Activated CD4-positive, alpha-beta T cell treated with anti-CD3 and anti-CD28 coated beads, Interleukin-2, amount 10 ng/mL, durations not matched to agents 7 days and 5 days (primary cell): ENCODE results near the gene ACAA2. TPM values are rescaled to one million over a fixed set of nuclear protein-coding genes. Genes with fewer than 3 reads are reported as not detected.
A peak's percentile ranks its signal among the peaks of the same experiment; 100 is the strongest.

Source experiments
- CTCF ChIA-PET: fragments of 350-600 bp; sonication (Branson Sonifier 250); formaldehyde crosslinking; loops from one replicate; lab custom pipeline; 2021; ENCODE audit warnings: antibody characterized with exemption; lab: Charles Lee
- POLR2A ChIA-PET: fragments of 350-600 bp; sonication (Branson Sonifier 250); formaldehyde crosslinking; loops from one replicate; lab custom pipeline; 2021; ENCODE audit warnings: antibody characterized with exemption; lab: Charles Lee
- DNase-seq: peaks from one replicate; pipeline ENCODE4 v3.0.0-alpha.2; 2020
- H3K27ac Mint-ChIP-seq: one replicate; pipeline ENCODE4 v1.8.0; 2021; ENCODE audit warnings: mild to moderate bottlenecking, moderate library complexity, mixed read lengths
- H3K27me3 Mint-ChIP-seq: one replicate; pipeline ENCODE4 v1.8.0; 2021; ENCODE audit warnings: mixed read lengths
- H3K36me3 Mint-ChIP-seq: one replicate; pipeline ENCODE4 v1.8.0; 2021; ENCODE audit warnings: low read depth, mixed read lengths
- H3K4me1 Mint-ChIP-seq: one replicate; pipeline ENCODE4 v1.8.0; 2021; ENCODE audit warnings: mixed read lengths
- H3K4me3 Mint-ChIP-seq: one replicate; pipeline ENCODE4 v1.8.0; 2021; ENCODE audit warnings: mild to moderate bottlenecking, moderate library complexity, mixed read lengths
- H3K9me3 Mint-ChIP-seq: one replicate; pipeline ENCODE4 v1.8.0; 2021; ENCODE audit warnings: mixed read lengths
- total RNA-seq, 2 experiments: library from RNA; stranded (reverse); gene quantifications; one replicate each; pipeline ENCODE4 v1.2.3, GENCODE V29; 2021

ACAA2 gene
- total RNA-seq, 2 experiments from 2014 or later: 88.3 to 91.2 TPM

GRCh38 chr18:49853011-49853410 is 39.7 kb upstream of the ACAA2 start:
- Mint-ChIP-seq H3K36me3 (no peaks in the 10 kb centered on the region), H3K4me3 (no peak overlapping the region), H3K9me3 (no peaks in the 10 kb centered on the region), H3K4me1 (peaks cover 2% of the 10 kb centered on the region), H3K27ac (no peak overlapping the region), H3K27me3 (peaks cover 6% of the 10 kb centered on the region)
- ChIA-PET POLR2A (no interaction called here), CTCF (no interaction called here)
- DNase-seq: no peak

GRCh38 chr18:49851624-49852023 is 38.3 kb upstream of the ACAA2 start:
- Mint-ChIP-seq H3K4me3 (no peak overlapping the region), H3K27ac (no peak overlapping the region), H3K4me1 (peaks cover 2% of the 10 kb centered on the region), H3K27me3 (peaks cover 7% of the 10 kb centered on the region), H3K36me3 (no peaks in the 10 kb centered on the region), H3K9me3 (no peaks in the 10 kb centered on the region)
- ChIA-PET CTCF (interaction anchor here (0.8 kb wide), 1 partner anchor 14 kb away, joined by 3 read pairs; no protein-coding TSS in a partner anchor), POLR2A (no interaction called here)
- DNase-seq: no peak

- Mint-ChIP-seq H3K36me3 (no peaks in the 10 kb centered on the region), H3K9me3 (no peaks in the 10 kb centered on the region), H3K27ac (no peak overlapping the region), H3K27me3 (peaks cover 7% of the 10 kb centered on the region), H3K4me3 (no peak overlapping the region), H3K4me1 (peaks cover 2% of the 10 kb centered on the region)
- POLR2A ChIA-PET: no interaction called here
- CTCF ChIA-PET: no interaction called here
- no peak for DNase-seq
Measured at GRCh38 chr18:49850636-49851035, 37.3 kb upstream of the ACAA2 start.

- H3K27ac Mint-ChIP-seq: no peak overlapping the region
- peaks cover 7% of the 10 kb centered on the region for H3K27me3 Mint-ChIP-seq
- H3K36me3 Mint-ChIP-seq: no peaks in the 10 kb centered on the region
- CTCF ChIA-PET: interaction anchor here (0.6 to 2.6 kb wide), 2 partner anchors 9 to 13 kb away, joined by 4 to 8 read pairs; no protein-coding TSS in a partner anchor
- no peak overlapping the region for H3K4me3 Mint-ChIP-seq
- POLR2A ChIA-PET: no interaction called here
- peaks cover 2% of the 10 kb centered on the region for H3K4me1 Mint-ChIP-seq
- no peaks in the 10 kb centered on the region for H3K9me3 Mint-ChIP-seq
- no peak for DNase-seq
Measured at GRCh38 chr18:49849331-49850217, 36.2 kb upstream of the ACAA2 start.

- no peaks in the 10 kb centered on the region for H3K36me3 Mint-ChIP-seq
- H3K4me1 Mint-ChIP-seq: peaks cover 5% of the 10 kb centered on the region
Measured at GRCh38 chr18:49848115-49848514, 34.8 kb upstream of the ACAA2 start.

GRCh38 chr18:49847524-49847923 is 34.2 kb upstream of the ACAA2 start:
- ChIA-PET CTCF (interaction anchor here (1.0 to 2.6 kb wide), 3 partner anchors 11 to 344 kb away, joined by 3 to 8 read pairs (median 4); no protein-coding TSS in a partner anchor), POLR2A (no interaction called here)

More at GRCh38 chr18:49848115-49848514, 34.8 kb upstream of the ACAA2 start:
- peaks cover 7% of the 10 kb centered on the region for H3K27me3 Mint-ChIP-seq
- H3K4me3 Mint-ChIP-seq: no peak overlapping the region
- no peak for DNase-seq
- ChIA-PET CTCF (interaction anchor here (0.9 to 2.6 kb wide), 4 partner anchors 10 to 344 kb away, joined by 3 to 8 read pairs (median 4); no protein-coding TSS in a partner anchor), POLR2A (no interaction called here)
- H3K27ac Mint-ChIP-seq: no peak overlapping the region
- H3K9me3 Mint-ChIP-seq: no peaks in the 10 kb centered on the region

DNA sequence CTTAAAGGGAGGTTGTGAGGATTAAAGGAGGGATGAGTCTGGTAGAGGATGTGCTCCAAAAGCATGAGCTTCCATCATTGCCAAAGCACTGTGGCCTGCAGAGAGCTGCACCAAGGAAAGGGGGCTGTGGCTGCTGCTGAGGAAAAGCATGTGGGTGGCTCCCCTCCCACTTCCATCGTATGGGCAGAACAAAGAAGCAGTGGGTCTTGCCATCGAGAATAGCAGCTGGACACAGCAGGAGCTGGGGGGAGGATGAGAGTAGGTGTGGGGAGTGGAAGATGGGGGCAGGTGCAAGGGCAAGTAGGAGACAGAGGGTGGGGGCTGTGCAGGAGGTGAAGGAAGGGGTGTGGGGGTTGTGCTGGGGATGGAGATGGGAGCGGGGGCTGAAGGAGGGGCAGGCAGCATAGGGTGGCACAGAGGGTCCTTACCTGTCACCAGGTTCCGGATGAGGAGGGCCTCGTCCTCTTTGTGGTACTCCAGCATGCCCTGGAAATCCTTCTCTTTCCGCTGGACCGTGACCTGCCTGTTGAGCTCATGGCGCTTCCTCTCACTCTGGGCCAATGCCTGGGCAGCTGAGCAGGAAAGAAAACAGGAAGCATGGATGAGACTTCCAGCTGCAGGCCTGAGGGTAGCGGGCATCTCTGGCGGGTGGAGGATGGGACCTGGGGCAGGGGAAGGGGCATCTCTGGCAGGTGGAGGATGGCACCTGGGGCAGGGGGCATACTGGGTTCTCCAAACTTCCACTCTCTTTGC is 33.6 kb upstream of the ACAA2 start:
- ChIA-PET POLR2A (no interaction called here), CTCF (interaction anchor here (1.0 kb wide), 1 partner anchor 343 kb away, joined by 4 read pairs; no protein-coding TSS in a partner anchor)
- Mint-ChIP-seq H3K27ac (no peak overlapping the region), H3K4me3 (no peak overlapping the region), H3K36me3 (no peaks in the 10 kb centered on the region), H3K27me3 (peaks cover 7% of the 10 kb centered on the region), H3K4me1 (peaks cover 5% of the 10 kb centered on the region), H3K9me3 (no peaks in the 10 kb centered on the region)
- DNase-seq: no peak

More at GRCh38 chr18:49847524-49847923, 34.2 kb upstream of the ACAA2 start:
- Mint-ChIP-seq H3K27ac (no peak overlapping the region), H3K9me3 (no peaks in the 10 kb centered on the region), H3K36me3 (no peaks in the 10 kb centered on the region), H3K4me1 (peaks cover 5% of the 10 kb centered on the region), H3K4me3 (no peak overlapping the region), H3K27me3 (peaks cover 7% of the 10 kb centered on the region)
- no peak for DNase-seq

DNA sequence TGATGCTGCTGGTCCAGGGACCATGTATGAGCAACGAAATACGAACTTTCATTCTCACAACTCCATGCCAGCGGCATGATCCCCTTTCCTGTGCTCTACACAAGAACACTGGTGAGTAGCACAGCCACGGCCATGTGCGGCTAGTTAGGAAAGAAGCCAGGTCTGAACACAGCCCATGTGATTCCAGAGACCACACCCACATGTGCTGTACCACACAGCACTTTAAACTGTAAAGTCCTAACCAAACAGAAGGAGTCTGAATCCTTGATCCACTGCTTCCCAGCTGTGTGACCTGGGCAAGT is 33.0 kb upstream of the ACAA2 start:
- ChIA-PET CTCF (interaction anchor here (1.9 kb wide), 1 partner anchor 13 kb away, joined by 8 read pairs; no protein-coding TSS in a partner anchor), POLR2A (no interaction called here)
- Mint-ChIP-seq H3K9me3 (no peaks in the 10 kb centered on the region), H3K4me3 (no peak overlapping the region), H3K36me3 (no peaks in the 10 kb centered on the region), H3K4me1 (peaks cover 5% of the 10 kb centered on the region), H3K27me3 (peaks cover 7% of the 10 kb centered on the region), H3K27ac (no peak overlapping the region)
- no peak for DNase-seq

DNA sequence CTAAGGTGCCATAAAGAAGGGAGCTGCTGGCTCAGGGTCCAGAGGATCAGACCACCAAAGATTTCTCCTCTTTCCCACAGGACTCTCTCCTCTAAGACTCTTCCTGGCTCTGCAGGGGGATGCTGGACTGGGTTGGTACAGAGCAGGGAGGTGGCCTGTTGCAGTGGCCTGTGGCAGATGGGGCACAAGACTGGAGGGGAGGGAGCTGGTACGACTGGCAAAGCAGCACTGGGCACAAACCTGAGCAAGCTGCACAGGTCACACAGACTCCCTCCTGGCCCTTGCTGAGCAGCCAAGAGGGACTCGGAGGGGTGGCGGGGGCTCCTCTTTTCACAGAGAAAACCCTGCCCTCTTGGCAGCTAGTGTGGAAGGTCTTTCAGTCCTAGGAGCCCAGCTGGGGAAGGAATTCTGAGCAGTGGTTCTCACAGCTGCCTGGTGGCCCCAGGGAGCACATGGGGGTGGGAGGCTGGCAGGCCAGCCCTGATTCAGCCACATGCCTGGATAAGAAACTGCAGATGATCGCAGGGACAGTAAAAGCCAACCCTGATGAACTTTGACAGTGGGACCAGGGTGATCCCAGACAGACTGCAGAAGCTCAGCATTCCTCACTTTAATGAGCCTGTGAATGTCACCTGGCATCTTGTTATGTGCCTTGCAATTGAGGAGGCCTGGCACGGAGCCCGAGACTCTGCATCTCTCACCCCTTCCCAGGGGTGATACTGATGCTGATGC is 32.5 kb upstream of the ACAA2 start:
- no peaks in the 10 kb centered on the region for H3K9me3 Mint-ChIP-seq
- H3K4me1 Mint-ChIP-seq: peaks cover 5% of the 10 kb centered on the region
- H3K4me3 Mint-ChIP-seq: no peak overlapping the region
- peaks cover 7% of the 10 kb centered on the region for H3K27me3 Mint-ChIP-seq
- CTCF ChIA-PET: interaction anchor here (1.5 to 1.9 kb wide), 2 partner anchors 10 to 13 kb away, joined by 3 to 8 read pairs; no protein-coding TSS in a partner anchor
- no peak for DNase-seq
- H3K27ac Mint-ChIP-seq: no peak overlapping the region
- no peaks in the 10 kb centered on the region for H3K36me3 Mint-ChIP-seq
- POLR2A ChIA-PET: no interaction called here

DNA sequence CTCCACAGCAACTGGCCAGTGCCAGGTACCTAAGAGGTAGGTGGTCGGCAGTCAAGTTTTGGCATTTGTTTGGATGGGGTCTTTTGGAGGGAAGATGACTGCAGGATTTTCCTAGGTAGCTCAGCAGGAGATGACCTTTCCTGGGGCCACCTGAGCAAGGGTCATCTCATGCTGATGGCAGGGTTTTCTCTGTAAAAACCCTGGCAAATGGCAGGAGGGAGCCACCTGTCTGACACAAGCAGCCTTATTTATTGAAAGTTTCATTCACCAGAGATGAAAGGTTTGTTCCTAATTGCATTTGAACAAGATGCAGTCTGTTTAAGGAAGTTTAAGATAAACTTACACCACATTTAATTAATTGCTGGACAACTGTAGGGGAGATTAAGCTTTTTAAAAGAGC is 31.6 kb upstream of the ACAA2 start:
- no peaks in the 10 kb centered on the region for H3K36me3 Mint-ChIP-seq
- no peaks in the 10 kb centered on the region for H3K9me3 Mint-ChIP-seq
- ChIA-PET CTCF (interaction anchor here (1.5 to 1.9 kb wide), 2 partner anchors 11 to 14 kb away, joined by 3 to 8 read pairs; no protein-coding TSS in a partner anchor), POLR2A (no interaction called here)
- peak overlapping the region; percentile 28 for H3K27ac Mint-ChIP-seq
- H3K27me3 Mint-ChIP-seq: peaks cover 7% of the 10 kb centered on the region
- peaks cover 5% of the 10 kb centered on the region for H3K4me1 Mint-ChIP-seq
- no peak for DNase-seq
- H3K4me3 Mint-ChIP-seq: no peak overlapping the region

DNA sequence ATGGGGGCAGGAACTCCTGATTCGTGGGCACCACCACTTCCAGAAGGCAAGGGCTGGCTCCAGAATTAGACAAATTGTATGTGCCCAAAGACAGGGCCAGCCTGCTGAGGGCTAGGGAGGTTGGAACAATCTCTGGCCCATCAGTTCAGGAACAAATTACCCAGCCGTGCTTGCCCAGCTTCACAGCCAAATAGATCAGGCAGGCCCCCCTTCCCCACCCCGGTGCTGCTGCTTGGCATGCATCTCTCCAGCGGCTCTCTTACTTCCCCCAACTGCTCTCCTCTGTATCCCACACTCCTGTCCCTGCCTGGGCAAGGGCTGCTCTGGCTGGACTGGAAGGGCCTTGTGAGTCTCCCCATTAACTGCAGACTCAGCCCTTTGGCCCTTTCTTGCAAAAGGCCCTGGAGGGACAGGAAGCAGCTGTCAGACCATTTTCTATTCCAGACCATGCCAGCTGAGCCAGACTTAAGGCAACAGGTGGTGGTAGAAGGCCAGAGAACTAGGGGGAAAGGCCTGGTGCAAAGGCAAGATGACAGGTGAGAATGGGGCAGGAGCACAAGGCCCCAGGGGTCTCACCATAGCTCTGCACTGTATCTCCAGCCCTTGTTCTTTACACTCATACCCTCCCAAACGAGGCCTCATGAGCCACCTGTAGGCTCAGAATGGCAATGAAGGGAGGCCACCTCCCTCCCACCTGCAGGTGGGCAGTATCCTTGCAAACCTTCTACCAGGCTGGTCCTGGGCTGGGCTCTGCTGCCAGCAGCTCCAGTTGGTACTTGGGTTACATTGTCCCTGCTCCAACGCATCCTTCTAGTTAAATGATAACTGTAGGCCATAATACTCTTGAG is 30.7 kb upstream of the ACAA2 start:
- H3K36me3 Mint-ChIP-seq: no peaks in the 10 kb centered on the region
- POLR2A ChIA-PET: no interaction called here
- CTCF ChIA-PET: interaction anchor here (1.5 kb wide), 1 partner anchor 12 kb away, joined by 3 read pairs; no protein-coding TSS in a partner anchor
- no peak for DNase-seq
- no peaks in the 10 kb centered on the region for H3K9me3 Mint-ChIP-seq
- peaks cover 5% of the 10 kb centered on the region for H3K4me1 Mint-ChIP-seq
- H3K27ac Mint-ChIP-seq: no peak overlapping the region
- no peak overlapping the region for H3K4me3 Mint-ChIP-seq
- H3K27me3 Mint-ChIP-seq: peaks cover 7% of the 10 kb centered on the region
